DOHH2 (cell line): Measurements from ENCODE around the gene TIPARP.

Experiments
- H3F3A ChIP-seq: fragments of 200-600 bp; sonication (generic), shearing (Covaris generic); 2 replicates; pipeline ENCODE4 v1.6.0; 2016; ENCODE audit warnings: antibody characterized with exemption, mild to moderate bottlenecking; ENCODE audit not compliant: control insufficient read depth, insufficient read depth
- H3K27ac ChIP-seq: fragments of 200-600 bp; sonication (generic); 2 replicates; pipeline ENCODE4 v1.5.1; 2014; ENCODE audit warnings: low read depth, mild to moderate bottlenecking, low read length, moderate library complexity
- H3K27me3 ChIP-seq: fragments of 200-600 bp; sonication (generic); 2 replicates; pipeline ENCODE4 v1.6.1; 2014; ENCODE audit warnings: mild to moderate bottlenecking, low read length, mixed read lengths; ENCODE audit not compliant: control insufficient read depth
- H3K36me3 ChIP-seq: fragments of 200-600 bp; sonication (generic); 2 replicates; pipeline ENCODE4 v1.6.1; 2014; ENCODE audit warnings: mild to moderate bottlenecking, low read length, moderate library complexity, mixed read lengths; ENCODE audit not compliant: control insufficient read depth
- H3K4me1 ChIP-seq: fragments of 200-600 bp; sonication (generic); 2 replicates; pipeline ENCODE4 v1.6.1; 2014; ENCODE audit warnings: mild to moderate bottlenecking, low read length, mixed read lengths; ENCODE audit not compliant: control insufficient read depth
- H3K4me2 ChIP-seq: fragments of 200-600 bp; sonication (generic); 2 replicates; pipeline ENCODE4 v1.6.0; 2014; ENCODE audit warnings: mild to moderate bottlenecking, low read length, moderate library complexity
- H3K4me3 ChIP-seq: fragments of 200-600 bp; sonication (generic); 2 replicates; pipeline ENCODE4 v1.5.1; 2014; ENCODE audit warnings: mild to moderate bottlenecking, low read length, mixed read lengths
- H3K79me2 ChIP-seq: fragments of 200-600 bp; sonication (generic); 2 replicates; pipeline ENCODE4 v1.6.1; 2014; ENCODE audit warnings: mild to moderate bottlenecking, low read length, mixed read lengths; ENCODE audit not compliant: control insufficient read depth
- H3K9me2 ChIP-seq: fragments of 200-600 bp; sonication (generic); replicated peaks from 2 replicates; pipeline ENCODE4 v1.6.1; 2014; ENCODE audit warnings: mild to moderate bottlenecking, low read length, mixed read lengths; ENCODE audit not compliant: control insufficient read depth
- H3K9me3 ChIP-seq: fragments of 200-600 bp; sonication (generic); 2 replicates; pipeline ENCODE4 v1.6.1; 2014; ENCODE audit warnings: antibody characterized with exemption, low read length, mixed read lengths; ENCODE audit not compliant: control insufficient read depth, insufficient read depth
- H4K20me1 ChIP-seq: fragments of 200-600 bp; sonication (generic); 2 replicates; pipeline ENCODE4 v1.6.0; 2014; ENCODE audit warnings: low read depth, mild to moderate bottlenecking, antibody characterized with exemption, low read length, moderate library complexity; ENCODE audit not compliant: control insufficient read depth, insufficient read depth
- CTCF ChIP-seq: fragments of 200-600 bp; sonication (generic); IDR thresholded peaks from one replicate; pipeline ENCODE4 v1.5.1; 2014; ENCODE audit warnings: antibody characterized with exemption, mild to moderate bottlenecking, low read depth, low read length; ENCODE audit not compliant: poor library complexity, severe bottlenecking
- EZH2phosphoT487 ChIP-seq: fragments of 200-600 bp; sonication (generic); IDR thresholded peaks from 2 replicates; pipeline ENCODE4 v1.6.1; 2017; ENCODE audit warnings: borderline replicate concordance, mild to moderate bottlenecking, antibody characterized with exemption, low read length, moderate library complexity, mixed read lengths

TIPARP gene

GRCh38 chr3:156741935-156742334 lies 67.5 kb downstream of the TIPARP start:
- Histone ChIP-seq H3K27me3 (no peaks in the 10 kb centered on the region), H3K4me2 (no peak overlapping the region), H3K9me2 (no peaks in the 10 kb centered on the region), H3K9me3 (peaks cover 6% of the 10 kb centered on the region; the same call in 1 of the 2 replicates), H3K4me1 (peaks cover 4% of the 10 kb centered on the region; the same call in 1 of the 2 replicates), H4K20me1 (no peaks in the 10 kb centered on the region), H3K79me2 (no peaks in the 10 kb centered on the region), H3F3A (no peaks in the 10 kb centered on the region), H3K4me3 (no peak overlapping the region), H3K27ac (no peak overlapping the region), H3K36me3 (no peaks in the 10 kb centered on the region)
- TF ChIP-seq CTCF (no peak), EZH2phosphoT487 (no peak)

GRCh38 chr3:156742401-156742800 lies 68.0 kb downstream of the TIPARP start:
- Histone ChIP-seq H3K79me2 (no peaks in the 10 kb centered on the region), H4K20me1 (no peaks in the 10 kb centered on the region), H3K4me1 (peaks cover 4% of the 10 kb centered on the region; the same call in 1 of the 2 replicates), H3K9me2 (no peaks in the 10 kb centered on the region), H3K9me3 (peaks cover 11% of the 10 kb centered on the region), H3K4me2 (no peak overlapping the region), H3K27ac (no peak overlapping the region), H3F3A (no peaks in the 10 kb centered on the region), H3K4me3 (no peak overlapping the region), H3K27me3 (no peaks in the 10 kb centered on the region), H3K36me3 (no peaks in the 10 kb centered on the region)
- TF ChIP-seq CTCF (no peak), EZH2phosphoT487 (no peak)

GRCh38 chr3:156743859-156744258 lies 69.5 kb downstream of the TIPARP start:
- TF ChIP-seq EZH2phosphoT487 (no peak), CTCF (no peak)
- H3K27me3 ChIP-seq = no peaks in the 10 kb centered on the region

GRCh38 chr3:156744631-156745030 lies 70.2 kb downstream of the TIPARP start:
- Histone ChIP-seq H3K4me1 (peaks cover 4% of the 10 kb centered on the region; the same call in 1 of the 2 replicates), H3K4me3 (no peak overlapping the region), H3K9me2 (no peaks in the 10 kb centered on the region), H3K9me3 (peaks cover 18% of the 10 kb centered on the region), H3K4me2 (no peak overlapping the region), H3K27ac (no peak overlapping the region), H3K79me2 (no peaks in the 10 kb centered on the region), H3K27me3 (no peaks in the 10 kb centered on the region), H3F3A (no peaks in the 10 kb centered on the region), H3K36me3 (no peaks in the 10 kb centered on the region), H4K20me1 (no peaks in the 10 kb centered on the region)
- TF ChIP-seq EZH2phosphoT487 (no peak), CTCF (no peak)

More at GRCh38 chr3:156743859-156744258, 69.5 kb downstream of the TIPARP start:
- Histone ChIP-seq H3K9me3 (peaks cover 18% of the 10 kb centered on the region), H3F3A (no peaks in the 10 kb centered on the region), H4K20me1 (no peaks in the 10 kb centered on the region), H3K4me2 (no peak overlapping the region), H3K4me1 (peaks cover 4% of the 10 kb centered on the region; the same call in 1 of the 2 replicates), H3K27ac (no peak overlapping the region), H3K4me3 (no peak overlapping the region), H3K9me2 (no peaks in the 10 kb centered on the region), H3K79me2 (no peaks in the 10 kb centered on the region), H3K36me3 (no peaks in the 10 kb centered on the region)
